Spinal cord (tissue), 10 donors: ENCODE measurements around the gene LRP1. TPM values are rescaled to one million over a fixed set of nuclear protein-coding genes. Genes with fewer than 3 reads are reported as not detected.

Experiments
- DNase-seq, 6 donors: peaks; one replicate each; pipeline versions ENCODE4 v3.0.0 to v3.0.0-alpha.2; 2013 to 2015; ENCODE audit warnings: low spot score in 6 of 6, low read depth in 4 of 6
- H3K27ac ChIP-seq: one replicate; pipeline ENCODE4 v1.5.1; 2013; ENCODE audit warnings: low read depth, low read length, control low read depth
- H3K27me3 ChIP-seq: one replicate; pipeline ENCODE4 v1.6.1; 2013; ENCODE audit warnings: low read length; ENCODE audit not compliant: control insufficient read depth, insufficient read depth
- H3K36me3 ChIP-seq: one replicate; pipeline ENCODE4 v1.6.1; 2013; ENCODE audit warnings: low read length; ENCODE audit not compliant: control insufficient read depth, insufficient read depth
- H3K4me1 ChIP-seq: one replicate; pipeline ENCODE4 v1.6.1; 2013; ENCODE audit warnings: low read length; ENCODE audit not compliant: control insufficient read depth, insufficient read depth
- H3K4me3 ChIP-seq: one replicate; pipeline ENCODE4 v1.5.1; 2013; ENCODE audit warnings: low read depth, low read length, control low read depth
- H3K9me3 ChIP-seq: one replicate; pipeline ENCODE4 v1.6.1; 2013; ENCODE audit warnings: low read length; ENCODE audit not compliant: control insufficient read depth, insufficient read depth
- WGBS: methylation state at CpG from one replicate; pipeline ENCODE4 v1.1.5; 2013; ENCODE audit warnings: missing lambda C conversion rate; ENCODE audit not compliant: insufficient coverage; 5-methylcytosine and 5-hydroxymethylcytosine counted together
- polyA plus RNA-seq, 2 donors: library from polyadenylated mRNA; unstranded; fragments of 120-200 nt; gene quantifications; one replicate each; pipeline ENCODE4 v1.2.1, GENCODE V29; 2013; ENCODE audit not compliant: insufficient read length in 2 of 2
- total RNA-seq, 2 donors: library from RNA; depleted of rRNA in 1 of 2; stranded (reverse); fragments of 120-200 nt in 1 of 2; fragments of >200 nt in 1 of 2; gene quantifications; one replicate each; pipeline versions ENCODE4 v1.2.3 to v1.2.4, GENCODE V29; 2013 to 2014
- donor health status: healthy.

Gene LRP1
- total and polyA plus RNA-seq, 4 donors: 182 to 319 (median 239) TPM

- 76% methylated on average over 5 of the region's 6 CpGs for WGBS
- peaks cover 21% of the 10 kb centered on the region for H3K4me1 ChIP-seq
- H3K27ac ChIP-seq: no peak overlapping the region
- DNase-seq: peak in 2 of 6 donors; percentile 71 to 78
- H3K4me3 ChIP-seq: no peak overlapping the region
- peaks cover 100% of the 10 kb centered on the region for H3K36me3 ChIP-seq
- no peaks in the 10 kb centered on the region for H3K27me3 ChIP-seq
- no peaks in the 10 kb centered on the region for H3K9me3 ChIP-seq
Observed at GRCh38 chr12:57190037-57190436, 61.8 kb downstream of the LRP1 start.

- H3K36me3 ChIP-seq: peaks cover 100% of the 10 kb centered on the region
- 95% methylated on average over 23 of the region's 23 CpGs for WGBS
Observed at GRCh38 chr12:57190821-57191220, 62.5 kb downstream of the LRP1 start.

GRCh38 chr12:57191410-57191809 lies 63.1 kb downstream of the LRP1 start:
- peaks cover 100% of the 10 kb centered on the region for H3K36me3 ChIP-seq
- WGBS: 88% methylated on average over 11 of the region's 11 CpGs

More at GRCh38 chr12:57190821-57191220, 62.5 kb downstream of the LRP1 start:
- no peaks in the 10 kb centered on the region for H3K9me3 ChIP-seq
- DNase-seq: no peak
- H3K4me1 ChIP-seq: peaks cover 21% of the 10 kb centered on the region
- no peak overlapping the region for H3K27ac ChIP-seq
- no peaks in the 10 kb centered on the region for H3K27me3 ChIP-seq
- no peak overlapping the region for H3K4me3 ChIP-seq

DNA sequence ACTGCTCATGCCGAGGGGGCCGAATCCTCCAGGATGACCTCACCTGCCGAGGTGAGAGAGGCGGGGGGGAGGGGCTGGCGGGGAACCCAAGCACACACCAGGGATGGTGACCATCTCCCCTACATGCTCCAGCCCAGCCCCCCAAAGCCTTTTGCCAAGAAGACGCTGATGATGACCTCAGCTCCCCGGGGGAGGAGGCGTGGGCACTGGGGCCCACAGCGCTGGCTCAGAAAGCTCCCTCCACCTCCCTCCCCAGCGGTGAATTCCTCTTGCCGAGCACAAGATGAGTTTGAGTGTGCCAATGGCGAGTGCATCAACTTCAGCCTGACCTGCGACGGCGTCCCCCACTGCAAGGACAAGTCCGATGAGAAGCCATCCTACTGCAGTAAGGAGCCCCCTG lies 64.6 kb downstream of the LRP1 start:
- no peak for DNase-seq
- WGBS: 87% methylated on average over 11 of the region's 16 CpGs
- no peaks in the 10 kb centered on the region for H3K27me3 ChIP-seq
- H3K4me1 ChIP-seq: peaks cover 21% of the 10 kb centered on the region
- H3K27ac ChIP-seq: no peak overlapping the region
- no peaks in the 10 kb centered on the region for H3K9me3 ChIP-seq
- H3K36me3 ChIP-seq: peaks cover 100% of the 10 kb centered on the region
- no peak overlapping the region for H3K4me3 ChIP-seq

More at GRCh38 chr12:57191410-57191809, 63.1 kb downstream of the LRP1 start:
- no peaks in the 10 kb centered on the region for H3K27me3 ChIP-seq
- peaks cover 21% of the 10 kb centered on the region for H3K4me1 ChIP-seq
- DNase-seq: no peak
- H3K9me3 ChIP-seq: no peaks in the 10 kb centered on the region
- H3K27ac ChIP-seq: no peak overlapping the region
- H3K4me3 ChIP-seq: no peak overlapping the region

GRCh38 chr12:57193706-57194245 lies 65.5 kb downstream of the LRP1 start:
- Histone ChIP-seq H3K27me3 (no peaks in the 10 kb centered on the region), H3K9me3 (no peaks in the 10 kb centered on the region), H3K4me1 (peaks cover 16% of the 10 kb centered on the region), H3K4me3 (no peak overlapping the region), H3K36me3 (peaks cover 100% of the 10 kb centered on the region), H3K27ac (no peak overlapping the region)
- no peak for DNase-seq
- WGBS: 85% methylated on average over 19 of the region's 19 CpGs

DNA sequence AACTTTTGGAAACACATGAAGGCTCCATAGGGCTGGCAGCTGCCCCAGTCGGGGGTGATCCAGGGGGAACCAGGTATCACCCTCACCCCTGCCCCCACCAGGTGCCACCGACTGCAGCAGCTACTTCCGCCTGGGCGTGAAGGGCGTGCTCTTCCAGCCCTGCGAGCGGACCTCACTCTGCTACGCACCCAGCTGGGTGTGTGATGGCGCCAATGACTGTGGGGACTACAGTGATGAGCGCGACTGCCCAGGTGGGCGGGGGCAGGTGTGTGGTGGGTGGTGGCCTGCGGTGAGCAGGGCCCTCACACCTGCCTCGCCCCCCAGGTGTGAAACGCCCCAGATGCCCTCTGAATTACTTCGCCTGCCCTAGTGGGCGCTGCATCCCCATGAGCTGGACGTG lies 66.0 kb downstream of the LRP1 start:
- no peaks in the 10 kb centered on the region for H3K9me3 ChIP-seq
- no peaks in the 10 kb centered on the region for H3K27me3 ChIP-seq
- H3K27ac ChIP-seq: no peak overlapping the region
- WGBS: 94% methylated on average over 15 of the region's 18 CpGs
- peaks cover 100% of the 10 kb centered on the region for H3K36me3 ChIP-seq
- H3K4me3 ChIP-seq: no peak overlapping the region
- DNase-seq: no peak
- H3K4me1 ChIP-seq: peaks cover 15% of the 10 kb centered on the region

DNA sequence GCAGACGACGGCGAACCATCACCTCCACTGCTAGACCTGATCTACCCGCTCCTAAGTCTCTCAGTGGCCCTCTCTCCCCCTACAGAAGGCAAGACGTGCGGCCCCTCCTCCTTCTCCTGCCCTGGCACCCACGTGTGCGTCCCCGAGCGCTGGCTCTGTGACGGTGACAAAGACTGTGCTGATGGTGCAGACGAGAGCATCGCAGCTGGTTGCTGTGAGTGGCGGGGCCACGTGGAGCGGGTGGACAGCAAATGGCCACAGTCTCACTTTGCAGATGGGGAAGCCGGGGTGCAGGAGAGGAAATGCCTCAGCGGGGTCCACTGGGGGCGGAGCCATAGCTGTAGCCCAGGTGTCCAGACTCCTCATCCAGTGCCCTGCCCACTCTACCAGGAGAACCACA lies 66.9 kb downstream of the LRP1 start:
- DNase-seq: no peak
- no peaks in the 10 kb centered on the region for H3K9me3 ChIP-seq
- no peaks in the 10 kb centered on the region for H3K27me3 ChIP-seq
- WGBS: 87% methylated on average over 18 of the region's 19 CpGs
- no peak overlapping the region for H3K27ac ChIP-seq
- peaks cover 100% of the 10 kb centered on the region for H3K36me3 ChIP-seq
- H3K4me3 ChIP-seq: no peak overlapping the region
- peaks cover 5% of the 10 kb centered on the region for H3K4me1 ChIP-seq

DNA sequence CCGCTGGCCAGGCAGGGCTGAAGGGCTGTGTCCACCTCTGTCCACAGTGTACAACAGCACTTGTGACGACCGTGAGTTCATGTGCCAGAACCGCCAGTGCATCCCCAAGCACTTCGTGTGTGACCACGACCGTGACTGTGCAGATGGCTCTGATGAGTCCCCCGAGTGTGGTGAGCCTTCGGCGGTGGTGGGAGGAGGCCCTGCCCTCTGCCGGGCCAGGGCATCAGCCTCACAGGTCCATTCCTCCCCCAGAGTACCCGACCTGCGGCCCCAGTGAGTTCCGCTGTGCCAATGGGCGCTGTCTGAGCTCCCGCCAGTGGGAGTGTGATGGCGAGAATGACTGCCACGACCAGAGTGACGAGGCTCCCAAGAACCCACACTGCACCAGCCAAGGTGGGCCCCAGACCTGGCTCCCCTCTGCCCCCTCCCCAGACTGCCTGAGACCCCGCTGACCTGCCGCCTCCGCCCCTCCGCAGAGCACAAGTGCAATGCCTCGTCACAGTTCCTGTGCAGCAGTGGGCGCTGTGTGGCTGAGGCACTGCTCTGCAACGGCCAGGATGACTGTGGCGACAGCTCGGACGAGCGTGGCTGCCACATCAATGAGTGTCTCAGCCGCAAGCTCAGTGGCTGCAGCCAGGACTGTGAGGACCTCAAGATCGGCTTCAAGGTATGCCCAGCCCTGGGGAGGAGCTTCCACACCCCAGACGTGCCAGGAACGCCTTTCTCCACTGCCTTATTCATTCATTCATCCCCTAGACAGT lies 67.5 kb downstream of the LRP1 start:
- H3K9me3 ChIP-seq: no peaks in the 10 kb centered on the region
- 80% methylated on average over 30 of the region's 34 CpGs for WGBS
- no peak overlapping the region for H3K4me3 ChIP-seq
- no peaks in the 10 kb centered on the region for H3K4me1 ChIP-seq
- H3K27me3 ChIP-seq: no peaks in the 10 kb centered on the region
- DNase-seq: no peak
- no peak overlapping the region for H3K27ac ChIP-seq
- peaks cover 100% of the 10 kb centered on the region for H3K36me3 ChIP-seq

DNA sequence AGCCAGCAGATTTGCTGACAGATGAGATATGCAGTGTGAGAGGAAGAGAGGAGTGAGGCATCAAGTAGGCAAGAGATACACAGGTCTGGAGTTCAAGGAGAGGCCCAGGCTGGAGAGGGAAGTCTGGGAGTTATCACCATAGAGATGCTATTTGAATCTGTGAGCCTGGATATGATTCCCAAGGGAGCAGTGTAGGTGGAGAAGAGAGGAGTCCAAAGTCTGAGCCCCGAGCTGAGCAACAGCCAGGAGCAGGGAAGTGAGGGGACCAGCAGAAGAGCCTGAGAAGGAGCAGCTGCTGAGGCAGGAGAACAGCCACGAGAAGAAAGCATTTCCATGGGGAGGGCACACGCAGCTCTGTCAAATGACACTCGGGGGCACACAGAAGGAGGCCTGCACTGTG lies 68.2 kb downstream of the LRP1 start:
- Histone ChIP-seq H3K4me1 (no peaks in the 10 kb centered on the region), H3K9me3 (no peaks in the 10 kb centered on the region), H3K27ac (no peak overlapping the region), H3K4me3 (no peak overlapping the region), H3K27me3 (no peaks in the 10 kb centered on the region), H3K36me3 (peaks cover 100% of the 10 kb centered on the region)
- DNase-seq: no peak
- WGBS: 75% methylated on average over 4 of the region's 4 CpGs

GRCh38 chr12:57196956-57197355 lies 68.7 kb downstream of the LRP1 start:
- no peaks in the 10 kb centered on the region for H3K27me3 ChIP-seq
- H3K4me3 ChIP-seq: no peak overlapping the region
- peaks cover 100% of the 10 kb centered on the region for H3K36me3 ChIP-seq
- H3K9me3 ChIP-seq: no peaks in the 10 kb centered on the region
- no peak for DNase-seq
- H3K4me1 ChIP-seq: no peaks in the 10 kb centered on the region
- H3K27ac ChIP-seq: no peak overlapping the region
- WGBS: 94% methylated on average over 22 of the region's 22 CpGs
